H9 (cell line): ENCODE results near the gene CMC4. TPM values are rescaled to one million over a fixed set of nuclear protein-coding genes. Genes with fewer than 3 reads are reported as not detected.

Experiments
- DNase-seq: peaks from one replicate; pipeline ENCODE4 v3.0.0-alpha.2; 2017
- H2AFZ ChIP-seq: one replicate; pipeline ENCODE4 v1.6.1; 2013; ENCODE audit warnings: mild to moderate bottlenecking, low read length, control low read depth, moderate library complexity
- H2AK5ac ChIP-seq: 2 replicates; pipeline ENCODE4 v1.6.1; 2013; ENCODE audit warnings: low read length, control low read depth, mixed read lengths; ENCODE audit not compliant: insufficient read length
- H2BK120ac ChIP-seq: one replicate; pipeline ENCODE4 v1.6.1; 2013; ENCODE audit warnings: low read depth, mild to moderate bottlenecking, low read length, control low read depth, inconsistent platforms; ENCODE audit not compliant: poor library complexity, severe bottlenecking
- H2BK12ac ChIP-seq: 2 replicates; pipeline ENCODE4 v1.6.1; 2013; ENCODE audit warnings: low read length, control low read depth, mixed read lengths, low read depth; ENCODE audit not compliant: insufficient read length
- H2BK15ac ChIP-seq: 2 replicates; pipeline ENCODE4 v1.6.1; 2013; ENCODE audit warnings: low read depth, low read length, control low read depth
- H2BK20ac ChIP-seq: one replicate; pipeline ENCODE4 v1.6.1; 2013; ENCODE audit warnings: low read depth, mild to moderate bottlenecking, low read length, control low read depth, inconsistent platforms; ENCODE audit not compliant: poor library complexity, severe bottlenecking
- H2BK5ac ChIP-seq: 2 replicates; pipeline ENCODE4 v1.6.1; 2013; ENCODE audit warnings: low read length, control low read depth, mixed read lengths; ENCODE audit not compliant: insufficient read length
- H3K14ac ChIP-seq: 2 replicates; pipeline ENCODE4 v1.6.1; 2013; ENCODE audit warnings: low read length, control low read depth; ENCODE audit not compliant: insufficient read depth
- H3K18ac ChIP-seq: 2 replicates; pipeline ENCODE4 v1.6.1; 2013; ENCODE audit warnings: low read depth, mild to moderate bottlenecking, mixed read lengths, low read length, control low read depth; ENCODE audit not compliant: insufficient read length
- H3K23ac ChIP-seq: 2 replicates; pipeline ENCODE4 v1.6.1; 2013; ENCODE audit warnings: low read length, control low read depth, mixed read lengths, low read depth; ENCODE audit not compliant: insufficient read length
- H3K23me2 ChIP-seq: 2 replicates; pipeline ENCODE4 v1.6.1; 2013; ENCODE audit warnings: low read depth, mild to moderate bottlenecking, mixed read lengths, low read length, control low read depth; ENCODE audit not compliant: insufficient read length, poor library complexity, severe bottlenecking
- H3K27ac ChIP-seq: 2 replicates; pipeline ENCODE4 v1.5.1; 2013; ENCODE audit warnings: low read length, control low read depth, mixed read lengths, low read depth; ENCODE audit not compliant: insufficient read length
- H3K27me3 ChIP-seq: 2 replicates; pipeline ENCODE4 v1.6.1; 2013; ENCODE audit warnings: low read length, control low read depth, inconsistent platforms; ENCODE audit not compliant: insufficient read depth
- H3K4ac ChIP-seq: 2 replicates; pipeline ENCODE4 v1.6.1; 2013; ENCODE audit warnings: low read depth, mild to moderate bottlenecking, control low read depth, inconsistent platforms, low read length, moderate library complexity
- H3K4me1 ChIP-seq: 2 replicates; pipeline ENCODE4 v1.6.1; 2013; ENCODE audit warnings: low read length, control low read depth, inconsistent platforms; ENCODE audit not compliant: insufficient read depth
- H3K4me2 ChIP-seq: 2 replicates; pipeline ENCODE4 v1.6.1; 2013; ENCODE audit warnings: low read length, control low read depth, mixed read lengths; ENCODE audit not compliant: insufficient read length, insufficient read depth
- H3K56ac ChIP-seq: 2 replicates; pipeline ENCODE4 v1.6.1; 2013; ENCODE audit warnings: low read depth, mild to moderate bottlenecking, mixed read lengths, low read length, control low read depth; ENCODE audit not compliant: insufficient read length
- H3K79me1 ChIP-seq: 2 replicates; pipeline ENCODE4 v1.6.1; 2013; ENCODE audit warnings: low read depth, mild to moderate bottlenecking, moderate library complexity, low read length, control low read depth, inconsistent platforms; ENCODE audit not compliant: insufficient read depth, poor library complexity, severe bottlenecking
- H3K79me2 ChIP-seq: 2 replicates; pipeline ENCODE4 v1.6.1; 2013; ENCODE audit warnings: low read length, control low read depth, inconsistent platforms; ENCODE audit not compliant: insufficient read depth
- H3K9ac ChIP-seq: 2 replicates; pipeline ENCODE4 v1.6.1; 2013; ENCODE audit warnings: low read length, control low read depth, mixed read lengths; ENCODE audit not compliant: insufficient read length; ENCODE audit errors: extremely low read depth
- H3K9me3 ChIP-seq: one replicate; pipeline ENCODE4 v1.6.1; 2013; ENCODE audit warnings: low read depth, low read length, inconsistent platforms; ENCODE audit not compliant: control insufficient read depth
- H3T11ph ChIP-seq: one replicate; pipeline ENCODE4 v1.6.1; 2013; ENCODE audit warnings: mild to moderate bottlenecking, low read length, control low read depth, inconsistent platforms
- H4K20me1 ChIP-seq: one replicate; pipeline ENCODE4 v1.6.1; 2013; ENCODE audit not compliant: control insufficient read depth, insufficient read length, insufficient read depth
- H4K5ac ChIP-seq: 2 replicates; pipeline ENCODE4 v1.6.1; 2013; ENCODE audit warnings: low read depth, mild to moderate bottlenecking, mixed read lengths, low read length, control low read depth; ENCODE audit not compliant: insufficient read length
- H4K8ac ChIP-seq: replicated peaks from 2 replicates; pipeline ENCODE4 v1.6.1; 2013; ENCODE audit warnings: low read length, control low read depth, mixed read lengths, low read depth; ENCODE audit not compliant: insufficient read length
- H4K91ac ChIP-seq: 2 replicates; pipeline ENCODE4 v1.6.1; 2013; ENCODE audit warnings: low read depth, mild to moderate bottlenecking, moderate library complexity, mixed read lengths, low read length, control low read depth; ENCODE audit not compliant: insufficient read length
- H3K27ac Mint-ChIP-seq, 3 experiments: 2 replicates in 2 of 3; 3 replicates in 1 of 3; pipeline ENCODE4 v1.8.0; 2020 to 2021; ENCODE audit warnings: mixed read lengths in 3 of 3, mild to moderate bottlenecking in 1 of 3, moderate library complexity in 1 of 3
- H3K27me3 Mint-ChIP-seq: 2 replicates; pipeline ENCODE4 v1.8.0; 2021; ENCODE audit warnings: low read depth, mild to moderate bottlenecking, moderate library complexity, mixed read lengths
- H3K36me3 Mint-ChIP-seq, 3 experiments: 2 replicates in 2 of 3; 3 replicates in 1 of 3; pipeline ENCODE4 v1.8.0; 2020 to 2021; ENCODE audit warnings: low read depth in 3 of 3, mixed read lengths in 3 of 3; ENCODE audit not compliant: insufficient read depth in 1 of 3
- H3K4me1 Mint-ChIP-seq, 2 experiments: 2 replicates each; pipeline ENCODE4 v1.8.0; 2020; ENCODE audit warnings: mixed read lengths in 2 of 2
- H3K4me3 Mint-ChIP-seq, 2 experiments: 2 replicates in 1 of 2; 3 replicates in 1 of 2; pipeline ENCODE4 v1.8.0; 2020 to 2021; ENCODE audit warnings: mild to moderate bottlenecking in 2 of 2, mixed read lengths in 2 of 2, moderate library complexity in 1 of 2
- H3K9me3 Mint-ChIP-seq, 2 experiments: 2 replicates in 1 of 2; 3 replicates in 1 of 2; pipeline ENCODE4 v1.8.0; 2020; ENCODE audit warnings: mild to moderate bottlenecking in 2 of 2, mixed read lengths in 2 of 2, moderate library complexity in 1 of 2
- CTCF ChIP-seq: fragments of 200-600 bp; sonication (generic); conservative IDR thresholded peaks from 3 replicates; pipeline ENCODE4 v1.8.0; 2021; ENCODE audit warnings: antibody characterized with exemption, mild to moderate bottlenecking
- WGBS: extraction: QIAGEN DNeasy Blood & Tissue Kit; methylation state at CpG from one replicate; pipeline ENCODE4 v1.1.7; 2013; ENCODE audit warnings: missing lambda C conversion rate, low lambda C conversion rate, mixed read lengths; ENCODE audit not compliant: insufficient read length; ENCODE audit errors: extremely low coverage; 5-methylcytosine and 5-hydroxymethylcytosine counted together
- total RNA-seq: library from RNA; stranded (reverse); gene quantifications from 2 replicates; pipeline ENCODE4 v1.2.1, GENCODE V29; 2021

Gene CMC4
- total RNA-seq, 1 experiment from 2014 or later = 6.2 TPM

- Histone ChIP-seq H2AK5ac (no peak within 1 kb of the TSS), H3K79me1 (no peaks in the 10 kb centered on the region), H3K27me3 (no peaks in the 10 kb centered on the region), H2BK5ac (no peak within 1 kb of the TSS), H3K23me2 (no peaks in the 10 kb centered on the region), H3K4me2 (no peak within 1 kb of the TSS), H4K91ac (no peak within 1 kb of the TSS), H3K56ac (no peak within 1 kb of the TSS), H3K23ac (no peak within 1 kb of the TSS), H4K20me1 (no peaks in the 10 kb centered on the region), H3K9ac (no peak within 1 kb of the TSS), H2BK15ac (no peak within 1 kb of the TSS), H2BK20ac (no peak within 1 kb of the TSS), H3K4me1 (no peaks in the 10 kb centered on the region), H3K4ac (no peak within 1 kb of the TSS), H2AFZ (no peak within 1 kb of the TSS), H3K27ac (no peak within 1 kb of the TSS), H2BK120ac (no peak within 1 kb of the TSS), H3K14ac (no peak within 1 kb of the TSS), H3K9me3 (peaks cover 29% of the 10 kb centered on the region), H4K8ac (no peak within 1 kb of the TSS), H3K18ac (no peak within 1 kb of the TSS), H3T11ph (no peak within 1 kb of the TSS), H4K5ac (no peak within 1 kb of the TSS), H3K79me2 (no peaks in the 10 kb centered on the region), H2BK12ac (no peak within 1 kb of the TSS)
- no peak for TF ChIP-seq CTCF
- Mint-ChIP-seq H3K36me3 (peaks cover 0 to 7% (median 3%) of the 10 kb centered on the region in 3 experiments; a peak in 2 of 7 replicates), H3K4me1 (peaks cover 3 to 4% of the 10 kb centered on the region in 2 experiments), H3K27ac (no peak within 1 kb of the TSS; a peak in 1 of 7 replicates), H3K9me3 (peaks cover 45 to 46% of the 10 kb centered on the region in 2 experiments), H3K4me3 (no peak within 1 kb of the TSS), H3K27me3 (no peaks in the 10 kb centered on the region)
- no peak for DNase-seq
- no CpG with 5 or more reads among the region's 1 CpG for WGBS
Measured at GRCh38 chrX:155022585-155022984, 48.4 kb downstream of the CMC4 start, which contains the start of gene F8. F8 (minus strand) TSS chrX:155022723; CDS start chrX:155022552, 171 bp downstream.
